Measurements from ENCODE around the gene SPANXN2. TPM values are rescaled to one million over a fixed set of nuclear protein-coding genes. Genes with fewer than 3 reads are reported as not detected.
"Not testable (repeated sequence)": the region's sequence is repeated elsewhere in the genome, so short reads cannot be mapped to it uniquely, and the experiment has no call there.

SPANXN2 gene, protein sequence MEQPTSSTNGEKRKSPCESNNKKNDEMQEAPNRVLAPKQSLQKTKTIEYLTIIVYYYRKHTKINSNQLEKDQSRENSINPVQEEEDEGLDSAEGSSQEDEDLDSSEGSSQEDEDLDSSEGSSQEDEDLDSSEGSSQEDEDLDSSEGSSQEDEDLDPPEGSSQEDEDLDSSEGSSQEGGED
- not detected for total RNA-seq

DNA sequence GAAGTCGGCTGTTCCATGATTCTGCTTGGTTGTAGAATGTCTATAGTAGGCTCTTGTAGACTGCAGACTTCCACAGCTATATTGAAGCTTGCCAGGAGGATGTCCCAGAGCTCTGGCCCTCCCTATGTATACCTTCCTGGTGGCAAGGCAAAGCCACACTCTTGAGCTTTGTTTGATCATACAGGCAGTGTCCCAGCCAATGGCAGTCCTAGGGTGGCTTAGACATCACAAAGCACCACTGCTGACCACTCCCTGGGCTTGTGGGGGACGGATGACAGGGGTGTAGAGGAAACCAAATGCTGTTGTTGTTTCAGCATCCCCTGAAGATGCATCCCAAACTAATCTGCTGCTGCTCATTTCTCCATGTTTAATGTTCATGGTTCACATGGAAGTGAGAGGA, at the start of gene SPANXN2:
Gene SPANXN2, minus strand, starts transcription at position 101 of the 400 bp plus-strand sequence. Its CDS starts 84 bp downstream, at position 17.
- POLR2A ChIA-PET; H3K36me3 Mint-ChIP-seq (ENCODE audit: low read depth); H3K27ac Mint-ChIP-seq; H3K4me1 Mint-ChIP-seq; H3K27me3 Mint-ChIP-seq; H3K4me3 Mint-ChIP-seq; DNase-seq; CTCF ChIA-PET: not testable (repeated sequence)
- H3K9me3 Mint-ChIP-seq = peaks cover 20% of the 10 kb centered on the region

DNA sequence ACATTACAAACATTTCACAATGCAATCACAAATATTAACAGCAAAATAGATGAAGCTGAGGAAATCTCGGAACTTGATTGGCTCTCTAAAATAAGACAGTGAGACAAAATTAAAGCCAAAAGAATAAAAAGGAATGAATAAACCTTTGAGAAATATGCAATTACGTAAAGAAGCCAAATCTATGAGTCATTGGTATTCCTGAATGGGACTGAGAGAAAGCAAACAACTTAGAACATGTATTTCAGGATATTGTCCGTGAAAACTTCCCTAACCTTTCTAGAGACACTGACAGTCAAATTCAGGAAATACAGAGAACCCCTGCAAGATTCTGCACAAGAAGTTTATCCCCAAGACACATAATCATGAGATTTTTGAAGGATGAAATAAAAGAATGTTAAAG, 48.4 kb upstream of the SPANXN2 start:
- H3K36me3 Mint-ChIP-seq (ENCODE audit: low read depth) = no peaks in the 10 kb centered on the region
- CTCF ChIA-PET = no interaction called here
- H3K27me3 Mint-ChIP-seq = no peaks in the 10 kb centered on the region
- H3K4me3 Mint-ChIP-seq = no peak overlapping the region
- no peak for DNase-seq
- H3K27ac Mint-ChIP-seq = no peak overlapping the region
- H3K4me1 Mint-ChIP-seq = no peaks in the 10 kb centered on the region
- H3K9me3 Mint-ChIP-seq = peaks cover 8% of the 10 kb centered on the region
- POLR2A ChIA-PET = no interaction called here

DNA sequence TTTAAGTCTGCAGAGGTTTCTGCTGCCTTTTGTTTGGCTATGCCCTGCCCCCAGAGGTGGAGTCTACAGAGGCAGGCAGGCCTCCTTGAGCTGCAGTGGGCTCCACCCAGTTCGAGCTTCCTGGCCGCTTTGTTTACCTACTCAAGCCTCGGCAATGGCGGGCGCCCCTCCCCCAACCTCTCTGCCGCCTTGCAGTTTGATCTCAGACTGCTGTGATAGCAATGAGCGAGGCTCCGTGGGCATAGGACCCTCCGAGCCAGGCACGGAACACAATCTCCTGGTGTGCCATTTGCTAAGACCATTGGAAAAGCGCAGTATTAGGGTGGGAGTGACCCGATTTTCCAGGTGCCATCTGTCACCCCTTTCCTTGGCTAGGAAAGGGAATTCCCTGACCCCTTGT, 47.2 kb upstream of the SPANXN2 start:
- H3K4me1 Mint-ChIP-seq; H3K27me3 Mint-ChIP-seq; H3K36me3 Mint-ChIP-seq (ENCODE audit: low read depth); H3K4me3 Mint-ChIP-seq; H3K9me3 Mint-ChIP-seq; CTCF ChIA-PET; H3K27ac Mint-ChIP-seq; POLR2A ChIA-PET; DNase-seq: not testable (repeated sequence)

DNA sequence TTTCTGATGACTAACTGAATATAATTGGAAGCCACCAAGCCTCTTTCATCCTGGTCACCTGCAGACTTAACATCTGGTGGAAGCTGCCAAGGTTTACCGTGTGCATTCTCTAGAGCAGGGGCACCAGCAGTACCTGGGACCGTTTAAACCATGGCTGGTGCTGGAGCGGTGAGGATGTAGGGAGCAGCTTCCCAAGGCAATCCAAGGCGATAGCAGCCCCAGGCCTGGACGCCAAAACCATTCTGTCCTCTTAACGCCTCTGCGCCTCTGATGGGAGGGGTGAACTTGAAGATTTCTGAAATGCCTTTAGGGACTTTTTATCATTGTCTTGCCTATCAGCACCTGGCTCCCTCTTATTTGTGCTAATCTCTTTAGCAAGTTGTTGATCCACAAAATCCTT, 37.3 kb upstream of the SPANXN2 start:
- POLR2A ChIA-PET = no interaction called here
- Mint-ChIP-seq H3K9me3 (no peaks in the 10 kb centered on the region), H3K4me3 (no peak overlapping the region), H3K4me1 (no peaks in the 10 kb centered on the region), H3K36me3 (ENCODE audit: low read depth) (no peaks in the 10 kb centered on the region), H3K27ac (no peak overlapping the region), H3K27me3 (no peaks in the 10 kb centered on the region)
- CTCF ChIA-PET = no interaction called here
- DNase-seq = no peak

GRCh38 chrX:143757375-143757774, 36.8 kb upstream of the SPANXN2 start:
- Mint-ChIP-seq H3K4me1 (no peaks in the 10 kb centered on the region), H3K9me3 (no peaks in the 10 kb centered on the region), H3K4me3 (no peak overlapping the region), H3K27ac (no peak overlapping the region), H3K27me3 (no peaks in the 10 kb centered on the region), H3K36me3 (ENCODE audit: low read depth) (no peaks in the 10 kb centered on the region)
- ChIA-PET CTCF (no interaction called here), POLR2A (no interaction called here)
- DNase-seq = no peak

DNA sequence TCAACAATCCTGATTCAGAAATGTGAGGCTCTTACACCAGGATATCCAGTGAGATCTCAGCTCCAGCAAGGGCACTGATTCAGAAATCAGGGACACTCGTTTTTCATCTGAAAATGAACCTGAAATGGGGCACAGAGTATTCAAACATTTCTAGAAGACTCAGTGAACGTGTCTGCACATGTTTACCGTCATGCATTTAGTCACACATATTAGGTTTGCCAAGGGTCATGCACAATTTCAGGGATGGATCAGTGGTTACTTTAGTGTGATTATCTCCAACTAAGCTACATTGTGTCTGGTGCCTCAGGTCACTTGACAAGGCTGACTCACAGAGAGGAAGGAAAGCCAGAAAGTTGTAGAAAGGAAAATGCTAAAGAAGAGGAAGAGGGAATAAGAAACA, 33.6 kb upstream of the SPANXN2 start:
- Mint-ChIP-seq H3K27me3 (no peaks in the 10 kb centered on the region), H3K4me1 (no peaks in the 10 kb centered on the region)
- CTCF ChIA-PET = no interaction called here

GRCh38 chrX:143733866-143734265, 13.3 kb upstream of the SPANXN2 start:
- no peak overlapping the region for H3K27ac Mint-ChIP-seq
- no peaks in the 10 kb centered on the region for H3K36me3 Mint-ChIP-seq (ENCODE audit: low read depth)
- no peaks in the 10 kb centered on the region for H3K27me3 Mint-ChIP-seq
- no peak for DNase-seq
- H3K4me3 Mint-ChIP-seq = no peak overlapping the region
- ChIA-PET CTCF (no interaction called here), POLR2A (no interaction called here)
- H3K4me1 Mint-ChIP-seq = no peaks in the 10 kb centered on the region
- no peaks in the 10 kb centered on the region for H3K9me3 Mint-ChIP-seq

More for the DNA sequence above, 33.6 kb upstream of the SPANXN2 start:
- H3K9me3 Mint-ChIP-seq = no peaks in the 10 kb centered on the region
- no peak overlapping the region for H3K4me3 Mint-ChIP-seq
- no peaks in the 10 kb centered on the region for H3K36me3 Mint-ChIP-seq (ENCODE audit: low read depth)
- no peak for DNase-seq
- H3K27ac Mint-ChIP-seq = no peak overlapping the region
- POLR2A ChIA-PET = no interaction called here

DNA sequence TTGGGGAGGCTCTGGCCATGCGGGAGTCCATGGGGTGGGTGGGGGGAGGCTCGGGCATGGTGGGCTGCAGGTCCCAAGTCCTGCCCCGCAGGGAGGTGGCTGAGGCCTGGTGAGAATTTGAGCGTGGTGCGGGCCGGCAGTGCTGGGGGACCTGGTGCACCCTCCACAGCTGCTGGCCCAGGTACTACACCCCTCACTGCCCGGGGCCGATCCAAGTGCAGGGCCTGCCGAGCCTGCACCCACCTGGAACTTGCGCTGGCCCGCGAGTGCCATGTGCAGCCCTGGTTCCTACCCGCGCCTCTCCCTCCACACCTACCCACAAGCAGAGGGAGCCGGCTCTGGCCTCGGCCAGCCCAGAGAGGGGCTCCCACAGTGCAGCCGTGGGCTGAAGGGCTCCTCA, 5.7 kb upstream of the SPANXN2 start:
- no peak overlapping the region for H3K4me3 Mint-ChIP-seq
- POLR2A ChIA-PET = no interaction called here
- peaks cover 3% of the 10 kb centered on the region for H3K9me3 Mint-ChIP-seq
- no peak for DNase-seq
- CTCF ChIA-PET = no interaction called here
- H3K36me3 Mint-ChIP-seq (ENCODE audit: low read depth) = no peaks in the 10 kb centered on the region
- no peaks in the 10 kb centered on the region for H3K27me3 Mint-ChIP-seq
- no peak overlapping the region for H3K27ac Mint-ChIP-seq
- H3K4me1 Mint-ChIP-seq = no peaks in the 10 kb centered on the region

GRCh38 chrX:143701460-143701859, 19.1 kb downstream of the SPANXN2 start:
- CTCF ChIA-PET = no interaction called here
- Mint-ChIP-seq H3K4me1 (no peaks in the 10 kb centered on the region), H3K36me3 (ENCODE audit: low read depth) (no peaks in the 10 kb centered on the region), H3K9me3 (peaks cover 5% of the 10 kb centered on the region), H3K27ac (no peak overlapping the region), H3K27me3 (no peaks in the 10 kb centered on the region), H3K4me3 (no peak overlapping the region)
- POLR2A ChIA-PET = no interaction called here
- no peak for DNase-seq

DNA sequence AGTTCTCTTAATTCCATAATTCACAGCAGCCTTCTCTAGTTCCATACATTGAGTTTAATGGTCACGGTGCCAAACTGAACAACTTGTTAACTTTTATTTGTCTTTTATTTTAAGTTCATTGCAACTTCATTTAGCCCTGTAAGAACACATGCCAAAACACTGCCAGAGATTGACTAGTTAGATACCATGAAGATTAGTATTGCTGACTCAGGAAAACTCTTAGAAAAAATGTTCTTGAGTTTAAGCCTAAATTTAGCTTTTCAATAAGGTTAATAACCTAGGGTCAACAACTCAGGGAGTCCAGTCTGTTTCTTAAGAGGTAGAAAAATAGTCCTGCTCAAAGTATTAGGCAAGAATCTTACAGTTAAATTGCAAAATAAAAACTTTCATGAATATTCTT, 25.7 kb downstream of the SPANXN2 start:
- no peaks in the 10 kb centered on the region for H3K9me3 Mint-ChIP-seq
- no peak for DNase-seq
- H3K36me3 Mint-ChIP-seq (ENCODE audit: low read depth) = no peaks in the 10 kb centered on the region
- no peak overlapping the region for H3K27ac Mint-ChIP-seq
- H3K4me3 Mint-ChIP-seq = no peak overlapping the region
- no peaks in the 10 kb centered on the region for H3K4me1 Mint-ChIP-seq
- ChIA-PET POLR2A (no interaction called here), CTCF (no interaction called here)
- no peaks in the 10 kb centered on the region for H3K27me3 Mint-ChIP-seq

GRCh38 chrX:143683486-143683885, 37.1 kb downstream of the SPANXN2 start:
- Mint-ChIP-seq H3K4me1 (no peaks in the 10 kb centered on the region), H3K27me3 (no peaks in the 10 kb centered on the region), H3K4me3 (no peak overlapping the region), H3K9me3 (no peaks in the 10 kb centered on the region), H3K36me3 (ENCODE audit: low read depth) (no peaks in the 10 kb centered on the region), H3K27ac (no peak overlapping the region)
- ChIA-PET CTCF (no interaction called here), POLR2A (no interaction called here)
- no peak for DNase-seq

- Mint-ChIP-seq H3K27ac (no peak overlapping the region), H3K27me3 (no peaks in the 10 kb centered on the region), H3K4me1 (no peaks in the 10 kb centered on the region), H3K36me3 (ENCODE audit: low read depth) (no peaks in the 10 kb centered on the region), H3K9me3 (no peaks in the 10 kb centered on the region), H3K4me3 (no peak overlapping the region)
- no peak for DNase-seq
- ChIA-PET POLR2A (no interaction called here), CTCF (no interaction called here)
Observed at GRCh38 chrX:143674926-143675325, 45.6 kb downstream of the SPANXN2 start.

GRCh38 chrX:143669395-143669794, 51.2 kb downstream of the SPANXN2 start:
- H3K9me3 Mint-ChIP-seq = no peaks in the 10 kb centered on the region
- no peak overlapping the region for H3K27ac Mint-ChIP-seq
- no peak for DNase-seq
- ChIA-PET POLR2A (no interaction called here), CTCF (no interaction called here)
- no peaks in the 10 kb centered on the region for H3K36me3 Mint-ChIP-seq (ENCODE audit: low read depth)
- H3K4me1 Mint-ChIP-seq = no peaks in the 10 kb centered on the region
- no peak overlapping the region for H3K4me3 Mint-ChIP-seq
- H3K27me3 Mint-ChIP-seq = no peaks in the 10 kb centered on the region

GRCh38 chrX:143664302-143664701, 56.2 kb downstream of the SPANXN2 start:
- H3K27me3 Mint-ChIP-seq = no peaks in the 10 kb centered on the region
- DNase-seq = no peak
- ChIA-PET CTCF (no interaction called here), POLR2A (no interaction called here)
- H3K4me3 Mint-ChIP-seq = no peak overlapping the region
- no peak overlapping the region for H3K27ac Mint-ChIP-seq
- H3K36me3 Mint-ChIP-seq (ENCODE audit: low read depth) = no peaks in the 10 kb centered on the region
- no peaks in the 10 kb centered on the region for H3K9me3 Mint-ChIP-seq
- no peaks in the 10 kb centered on the region for H3K4me1 Mint-ChIP-seq

- Mint-ChIP-seq H3K4me1 (no peaks in the 10 kb centered on the region), H3K36me3 (ENCODE audit: low read depth) (no peaks in the 10 kb centered on the region), H3K27me3 (no peaks in the 10 kb centered on the region), H3K4me3 (no peak overlapping the region), H3K27ac (no peak overlapping the region), H3K9me3 (no peaks in the 10 kb centered on the region)
- CTCF ChIA-PET = no interaction called here
- DNase-seq = no peak
- POLR2A ChIA-PET = no interaction called here
Observed at GRCh38 chrX:143663755-143664154, 56.8 kb downstream of the SPANXN2 start.

All from activated CD4-positive, alpha-beta memory T cell treated with anti-CD3 and anti-CD28 coated beads, Interleukin-2, amount 10 ng/mL, durations not matched to agents 7 days and 5 days (primary cell).